BLaER1 treated with 17β-estradiol and CSF1 and Interleukin-3, amounts not matched to agents 10 nM and 100 nM (cell line): Measurements from ENCODE around the gene AUH.
A peak's percentile ranks its signal among the peaks of the same experiment; 100 is the strongest.

Source experiments
- H3K27ac ChIP-seq, 11 experiments: shearing (Covaris generic); formaldehyde crosslinking; 2 replicates each; pipeline ENCODE4 v1.8.1; 2022
- H3K27me3 ChIP-seq, 11 experiments: shearing (Covaris generic); formaldehyde crosslinking; 2 replicates each; pipeline ENCODE4 v1.8.1; 2022
- H3K36me3 ChIP-seq, 11 experiments: shearing (Covaris generic); formaldehyde crosslinking; 2 replicates each; pipeline ENCODE4 v1.8.1; 2022
- H3K4me1 ChIP-seq, 10 experiments: shearing (Covaris generic); formaldehyde crosslinking; 2 replicates each; pipeline ENCODE4 v1.8.1; 2022
- H3K4me2 ChIP-seq, 11 experiments: shearing (Covaris generic); formaldehyde crosslinking; 2 replicates each; pipeline ENCODE4 v1.8.1; 2022
- H3K4me3 ChIP-seq, 10 experiments: shearing (Covaris generic); formaldehyde crosslinking; 2 replicates each; pipeline ENCODE4 v1.8.1; 2022
- H3K9ac ChIP-seq, 11 experiments: shearing (Covaris generic); formaldehyde crosslinking; 2 replicates each; pipeline ENCODE4 v1.8.1; 2022
- H3K9me3 ChIP-seq, 11 experiments: shearing (Covaris generic); formaldehyde crosslinking; replicated peaks in 1 of 11; 2 replicates each; pipeline ENCODE4 v1.8.1; 2022
- H4K20me1 ChIP-seq, 11 experiments: shearing (Covaris generic); formaldehyde crosslinking; 2 replicates each; pipeline ENCODE4 v1.8.1; 2022
- Cebpa-rat ChIP-seq, 11 experiments: shearing (Covaris generic); IDR thresholded peaks; 2 replicates each; pipeline ENCODE4 v1.8.1; 2022

AUH gene, protein sequence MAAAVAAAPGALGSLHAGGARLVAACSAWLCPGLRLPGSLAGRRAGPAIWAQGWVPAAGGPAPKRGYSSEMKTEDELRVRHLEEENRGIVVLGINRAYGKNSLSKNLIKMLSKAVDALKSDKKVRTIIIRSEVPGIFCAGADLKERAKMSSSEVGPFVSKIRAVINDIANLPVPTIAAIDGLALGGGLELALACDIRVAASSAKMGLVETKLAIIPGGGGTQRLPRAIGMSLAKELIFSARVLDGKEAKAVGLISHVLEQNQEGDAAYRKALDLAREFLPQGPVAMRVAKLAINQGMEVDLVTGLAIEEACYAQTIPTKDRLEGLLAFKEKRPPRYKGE

GRCh38 chr9:91361291-91362050, at the start of gene AUH:
AUH (minus strand) TSS chr9:91361918; CDS start chr9:91361889, 29 bp downstream.
- no peak for TF ChIP-seq Cebpa-rat (IDR thresholded peaks at IDR 0.05)
- Histone ChIP-seq H3K4me2 (peak within 1 kb of the TSS; percentile 78 to 97 (median 85)), H4K20me1 (peaks cover 0 to 11% (median 0%) of the 10 kb centered on the region in 11 experiments; a peak in 7 of 22 replicates), H3K4me1 (peaks cover 19 to 31% (median 23%) of the 10 kb centered on the region in 10 experiments), H3K9ac (peak within 1 kb of the TSS; percentile 87 to 97 (median 95)), H3K36me3 (peaks cover 0 to 29% (median 8%) of the 10 kb centered on the region in 11 experiments; a peak in 12 of 22 replicates), H3K27me3 (no peaks in the 10 kb centered on the region), H3K4me3 (peak within 1 kb of the TSS; percentile 86 to 100 (median 99)), H3K27ac (peak within 1 kb of the TSS; percentile 87 to 96 (median 91)), H3K9me3 (peaks cover 20 to 32% (median 31%) of the 10 kb centered on the region in 11 experiments)

DNA sequence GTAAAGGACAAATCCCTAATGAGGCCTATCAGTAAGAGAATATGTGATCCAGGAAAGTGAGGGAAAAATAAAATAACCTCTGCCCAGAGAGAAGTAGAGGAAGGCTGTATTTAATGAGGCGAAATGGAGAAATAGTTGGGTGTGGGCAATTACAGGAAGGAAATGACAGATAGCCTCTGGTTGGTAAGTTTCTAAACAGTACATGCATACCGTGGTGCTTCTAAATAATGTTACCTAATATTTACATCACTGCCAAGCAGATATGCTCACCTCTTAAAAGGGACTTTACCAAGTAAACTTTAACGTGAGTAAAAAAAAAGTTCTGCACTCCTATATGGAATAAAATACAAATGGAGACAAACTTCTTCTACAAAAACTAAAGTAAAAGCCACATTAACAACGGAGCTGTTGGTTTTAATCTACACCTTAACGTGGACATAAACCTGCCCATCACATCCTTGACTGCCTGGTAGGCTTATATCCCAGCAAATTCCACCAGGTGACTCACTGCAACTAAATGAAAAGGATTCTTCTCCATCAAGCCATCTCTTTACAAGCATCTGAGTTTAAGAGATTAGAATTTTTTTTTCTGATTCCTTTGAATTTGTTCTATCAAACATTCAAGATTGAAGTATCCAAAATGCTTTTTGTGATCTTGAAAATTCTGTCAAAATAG, 49.5 kb upstream of the AUH start:
- H3K4me2 ChIP-seq = peak overlapping the region; percentile 38 to 84 (median 68); a peak in 21 of 22 replicates
- H3K27ac ChIP-seq = peak overlapping the region; percentile 30 to 87 (median 66); a peak in 20 of 22 replicates
- peaks cover 20 to 96% (median 68%) of the 10 kb centered on the region in 11 experiments for H3K36me3 ChIP-seq
- peak overlapping the region in 2 of 10 experiments; percentile 4 to 49; a peak in 3 of 20 replicates for H3K4me3 ChIP-seq
- peaks cover 6 to 100% (median 82%) of the 10 kb centered on the region in 11 experiments; a peak in 18 of 22 replicates for H4K20me1 ChIP-seq
- peak overlapping the region in 7 of 11 experiments; percentile 7 to 66 (median 50); a peak in 9 of 22 replicates for H3K9ac ChIP-seq
- H3K4me1 ChIP-seq = peaks cover 12 to 89% (median 53%) of the 10 kb centered on the region in 10 experiments
- peaks cover 0 to 5% (median 0%) of the 10 kb centered on the region in 11 experiments; a peak in 1 of 22 replicates for H3K9me3 ChIP-seq
- 0 out of 22 replicates have a peak, but pooled peaks of 1 of the 11 experiments have one; percentile 49 for TF ChIP-seq Cebpa-rat (IDR thresholded peaks at IDR 0.05)
- no peaks in the 10 kb centered on the region for H3K27me3 ChIP-seq

- peaks cover 12 to 78% (median 49%) of the 10 kb centered on the region in 10 experiments for H3K4me1 ChIP-seq
- H3K27me3 ChIP-seq = no peaks in the 10 kb centered on the region
- peak overlapping the region in 7 of 11 experiments; percentile 58 to 84 (median 78); a peak in 13 of 22 replicates for H3K4me2 ChIP-seq
- peak overlapping the region in 2 of 11 experiments; percentile 50 to 66; a peak in 5 of 22 replicates for H3K9ac ChIP-seq
- peaks cover 20 to 92% (median 71%) of the 10 kb centered on the region in 11 experiments for H3K36me3 ChIP-seq
- peaks cover 0 to 5% (median 0%) of the 10 kb centered on the region in 11 experiments; a peak in 1 of 22 replicates for H3K9me3 ChIP-seq
- TF ChIP-seq Cebpa-rat (IDR thresholded peaks at IDR 0.05) = no peak
- H4K20me1 ChIP-seq = peaks cover 4 to 100% (median 80%) of the 10 kb centered on the region in 11 experiments; a peak in 18 of 22 replicates
- H3K27ac ChIP-seq = peak overlapping the region in 9 of 11 experiments; percentile 46 to 87 (median 66); a peak in 15 of 22 replicates
- H3K4me3 ChIP-seq = no peak overlapping the region
These were observed 48.4 kb upstream of the AUH start for GRCh38 chr9:91410161-91410560.

DNA sequence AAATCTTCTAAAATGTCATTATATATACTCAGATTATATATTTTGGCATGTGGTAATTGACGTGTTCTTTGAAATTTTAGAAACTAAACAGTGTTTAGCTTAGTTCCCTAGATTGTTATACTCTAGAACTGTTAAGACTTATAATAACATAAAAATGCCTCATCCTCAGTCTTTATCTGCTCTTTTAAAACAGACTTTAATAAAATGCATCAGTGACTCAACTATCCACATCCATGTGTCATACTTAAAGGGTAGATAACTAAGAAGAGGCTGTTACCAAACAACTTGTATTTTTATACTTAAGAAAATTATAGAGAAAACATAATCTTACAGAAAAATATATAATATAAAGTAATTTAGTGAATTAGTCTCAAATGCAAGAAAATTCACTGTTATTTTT, 46.8 kb upstream of the AUH start:
- Histone ChIP-seq H4K20me1 (peaks cover 0 to 98% (median 63%) of the 10 kb centered on the region in 11 experiments; a peak in 17 of 22 replicates), H3K4me3 (no peak overlapping the region), H3K4me1 (peaks cover 20 to 76% (median 50%) of the 10 kb centered on the region in 10 experiments), H3K36me3 (peaks cover 20 to 83% (median 66%) of the 10 kb centered on the region in 11 experiments), H3K9ac (no peak overlapping the region), H3K9me3 (0 out of 22 replicates have a peak, but pooled peaks cover 0 to 3% (median 0%) of the 10 kb centered on the region in 11 experiments), H3K27me3 (no peaks in the 10 kb centered on the region), H3K27ac (peak overlapping the region in 1 of 11 experiments; percentile 16; a peak in 3 of 22 replicates), H3K4me2 (peak overlapping the region in 1 of 11 experiments; percentile 78; a peak in 1 of 22 replicates)
- no peak for TF ChIP-seq Cebpa-rat (IDR thresholded peaks at IDR 0.05)

- Histone ChIP-seq H3K9ac (peak overlapping the region in 2 of 11 experiments; percentile 7 to 20; a peak in 1 of 22 replicates), H3K4me1 (peaks cover 20 to 76% (median 47%) of the 10 kb centered on the region in 10 experiments), H4K20me1 (peaks cover 0 to 95% (median 56%) of the 10 kb centered on the region in 11 experiments; a peak in 17 of 22 replicates), H3K4me3 (no peak overlapping the region), H3K27ac (peak overlapping the region in 5 of 11 experiments; percentile 12 to 59 (median 38); a peak in 6 of 22 replicates), H3K36me3 (peaks cover 20 to 76% (median 64%) of the 10 kb centered on the region in 11 experiments), H3K4me2 (peak overlapping the region in 2 of 11 experiments; percentile 0 to 30; a peak in 2 of 22 replicates), H3K27me3 (no peaks in the 10 kb centered on the region), H3K9me3 (no peaks in the 10 kb centered on the region)
- no peak for TF ChIP-seq Cebpa-rat (IDR thresholded peaks at IDR 0.05)
These were observed 46.0 kb upstream of the AUH start for GRCh38 chr9:91407580-91408318.

DNA sequence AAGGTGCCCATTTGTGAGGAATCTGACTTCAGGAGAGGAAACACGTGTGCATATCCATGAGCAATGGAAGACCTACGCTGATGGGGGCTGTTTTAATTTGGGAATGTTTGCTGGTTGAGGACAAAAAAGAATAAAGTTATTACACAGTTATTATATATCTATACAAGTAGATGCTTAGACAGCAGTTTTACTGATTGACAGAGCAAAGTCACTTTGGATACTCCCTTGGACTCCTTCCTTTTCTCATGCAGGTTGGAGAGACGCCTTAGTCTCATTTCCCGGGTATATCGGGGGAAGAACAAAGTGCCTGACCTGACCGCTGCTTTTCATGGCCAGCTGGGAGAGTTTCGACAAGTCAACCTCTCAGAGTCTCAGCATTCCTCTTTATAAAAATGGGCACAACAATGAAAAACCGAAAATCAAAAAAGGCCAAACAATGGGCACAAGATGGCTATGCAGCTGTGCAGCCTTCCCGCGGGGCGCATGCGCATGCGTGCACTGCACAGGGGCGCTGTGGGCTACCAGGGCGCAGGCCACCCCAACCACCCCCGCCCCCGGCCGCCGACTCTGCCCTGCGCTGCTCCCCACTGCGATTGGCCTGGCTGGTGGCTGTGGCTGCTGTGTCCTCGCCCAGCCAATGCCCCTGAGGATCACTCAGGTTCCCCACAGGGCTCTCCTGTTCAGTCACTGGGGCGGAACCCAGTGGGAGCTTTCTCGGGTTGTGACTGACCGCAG, 43.8 kb upstream of the AUH start:
- Histone ChIP-seq H3K4me3 (no peak overlapping the region), H3K27me3 (no peaks in the 10 kb centered on the region), H3K9ac (no peak overlapping the region), H3K27ac (no peak overlapping the region), H3K4me2 (no peak overlapping the region), H3K9me3 (no peaks in the 10 kb centered on the region), H3K4me1 (peaks cover 4 to 55% (median 25%) of the 10 kb centered on the region in 10 experiments; a peak in 18 of 20 replicates), H4K20me1 (peaks cover 0 to 82% (median 35%) of the 10 kb centered on the region in 11 experiments; a peak in 17 of 22 replicates), H3K36me3 (peaks cover 17 to 60% (median 53%) of the 10 kb centered on the region in 11 experiments)
- no peak for TF ChIP-seq Cebpa-rat (IDR thresholded peaks at IDR 0.05)
